Measurements from ENCODE around the gene DOK7. TPM values are rescaled to one million over a fixed set of nuclear protein-coding genes. Genes with fewer than 3 reads are reported as not detected.

The DOK7 gene
- total RNA-seq, 2 experiments from 2014 or later: not detected

DNA sequence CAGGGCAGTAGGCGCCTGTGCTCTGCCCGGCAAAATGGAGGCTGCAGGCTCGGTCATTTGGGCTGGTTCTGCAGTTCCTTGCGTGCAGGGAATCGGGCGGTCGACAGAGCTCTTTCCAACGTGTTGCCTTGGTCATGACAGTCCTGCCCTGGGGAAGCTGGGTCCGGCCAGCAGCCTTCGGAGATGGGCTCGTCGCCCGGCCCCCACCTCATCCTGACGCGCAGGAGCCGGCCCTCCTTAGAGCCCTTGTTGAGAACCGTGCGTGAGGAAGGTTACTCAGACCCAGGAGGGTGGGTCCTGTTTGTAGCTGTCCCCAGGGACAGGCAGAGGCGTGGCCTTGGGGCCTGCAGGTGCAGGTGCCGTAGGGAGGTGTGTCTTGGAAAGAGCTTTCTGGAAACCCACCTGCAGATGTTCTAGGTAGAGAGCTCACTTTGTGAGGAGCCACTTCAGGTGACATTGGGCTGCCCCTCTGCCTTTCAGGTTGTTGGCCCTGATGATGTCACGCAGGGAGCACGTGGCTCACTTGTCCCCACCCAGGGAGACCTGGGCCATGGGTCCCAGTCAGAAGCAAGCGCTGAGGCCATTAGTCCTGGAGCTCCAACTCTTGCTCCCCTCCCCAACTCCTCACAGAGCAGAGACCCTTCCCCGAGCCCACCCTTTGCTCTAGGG, 36.5 kb upstream of the DOK7 start:
- ChIA-PET POLR2A (no interaction called here), CTCF (no interaction called here)

GRCh38 chr4:3427134-3427476, 36.0 kb upstream of the DOK7 start:
- CTCF ChIA-PET: no interaction called here
- POLR2A ChIA-PET: no interaction called here

GRCh38 chr4:3427706-3428446, 35.2 kb upstream of the DOK7 start:
- ChIA-PET POLR2A (no interaction called here), CTCF (no interaction called here)

GRCh38 chr4:3429651-3430050, 33.5 kb upstream of the DOK7 start:
- POLR2A ChIA-PET: no interaction called here

GRCh38 chr4:3430524-3430923, 32.6 kb upstream of the DOK7 start:
- POLR2A ChIA-PET: no interaction called here

More at GRCh38 chr4:3429651-3430050, 33.5 kb upstream of the DOK7 start:
- CTCF ChIA-PET: no interaction called here

GRCh38 chr4:3431446-3431993, 31.6 kb upstream of the DOK7 start:
- ChIA-PET CTCF (no interaction called here), POLR2A (no interaction called here)

More at GRCh38 chr4:3430524-3430923, 32.6 kb upstream of the DOK7 start:
- CTCF ChIA-PET: no interaction called here

- POLR2A ChIA-PET: no interaction called here
These were observed 30.7 kb upstream of the DOK7 start for GRCh38 chr4:3432381-3432790.

DNA sequence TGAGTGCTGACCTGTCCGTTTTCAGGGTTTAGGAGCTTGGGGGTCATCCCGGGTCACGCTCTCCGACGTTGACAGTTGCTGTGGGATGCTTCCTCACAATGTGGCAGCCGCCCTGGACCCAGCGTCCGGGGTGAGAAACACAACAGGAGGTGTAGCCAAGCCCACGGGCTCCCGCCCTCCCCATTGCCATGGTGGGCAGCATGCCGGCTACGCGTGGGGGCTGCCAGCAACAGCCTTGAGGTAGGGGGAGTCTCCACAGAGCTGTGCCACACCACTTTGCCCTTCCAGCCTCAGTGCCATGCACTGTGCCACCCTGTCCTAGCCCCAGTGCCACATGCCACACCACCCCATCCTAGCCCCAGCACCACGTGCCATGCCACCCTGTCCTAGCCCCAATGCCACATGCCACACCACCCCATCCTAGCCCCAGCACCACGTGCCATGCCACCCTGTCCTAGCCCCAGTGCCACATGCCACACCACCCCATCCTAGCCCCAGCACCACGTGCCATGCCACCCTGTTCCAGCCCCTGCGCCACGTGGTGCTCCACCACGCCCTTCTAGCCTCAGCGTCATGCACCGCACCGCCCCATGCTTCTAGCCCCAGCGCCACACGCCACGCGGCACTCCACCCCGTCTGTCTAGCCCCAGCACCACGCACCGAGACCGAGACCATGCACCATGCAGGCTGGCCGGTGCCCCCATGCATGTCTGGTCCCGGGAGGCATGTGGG, 29.8 kb upstream of the DOK7 start:
- POLR2A ChIA-PET: no interaction called here
- CTCF ChIA-PET: interaction anchor here (1.3 kb wide), 1 partner anchor 10 kb away, joined by 3 read pairs; no protein-coding TSS in a partner anchor

More at GRCh38 chr4:3432381-3432790, 30.7 kb upstream of the DOK7 start:
- CTCF ChIA-PET: no interaction called here

- POLR2A ChIA-PET: no interaction called here
- CTCF ChIA-PET: no interaction called here
These were observed 28.0 kb upstream of the DOK7 start for GRCh38 chr4:3434881-3435685.

DNA sequence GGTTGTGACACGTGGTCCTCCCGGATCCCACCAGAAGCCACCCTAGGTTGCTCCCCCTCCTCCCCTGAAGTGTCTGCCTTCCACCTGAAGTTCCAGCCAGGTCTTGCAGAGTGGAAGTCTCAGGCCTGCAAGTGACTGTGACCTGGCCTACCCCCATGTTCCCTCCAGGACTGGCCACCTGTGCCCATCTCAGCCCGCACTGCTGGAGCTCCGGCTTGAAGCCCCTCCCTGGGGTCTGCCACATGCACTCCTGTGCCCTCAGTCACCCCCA, 27.5 kb upstream of the DOK7 start:
- CTCF ChIA-PET: no interaction called here

GRCh38 chr4:3436048-3436797, 26.9 kb upstream of the DOK7 start:
- CTCF ChIA-PET: no interaction called here
- POLR2A ChIA-PET: no interaction called here

More for the DNA sequence above, 27.5 kb upstream of the DOK7 start:
- POLR2A ChIA-PET: no interaction called here

DNA sequence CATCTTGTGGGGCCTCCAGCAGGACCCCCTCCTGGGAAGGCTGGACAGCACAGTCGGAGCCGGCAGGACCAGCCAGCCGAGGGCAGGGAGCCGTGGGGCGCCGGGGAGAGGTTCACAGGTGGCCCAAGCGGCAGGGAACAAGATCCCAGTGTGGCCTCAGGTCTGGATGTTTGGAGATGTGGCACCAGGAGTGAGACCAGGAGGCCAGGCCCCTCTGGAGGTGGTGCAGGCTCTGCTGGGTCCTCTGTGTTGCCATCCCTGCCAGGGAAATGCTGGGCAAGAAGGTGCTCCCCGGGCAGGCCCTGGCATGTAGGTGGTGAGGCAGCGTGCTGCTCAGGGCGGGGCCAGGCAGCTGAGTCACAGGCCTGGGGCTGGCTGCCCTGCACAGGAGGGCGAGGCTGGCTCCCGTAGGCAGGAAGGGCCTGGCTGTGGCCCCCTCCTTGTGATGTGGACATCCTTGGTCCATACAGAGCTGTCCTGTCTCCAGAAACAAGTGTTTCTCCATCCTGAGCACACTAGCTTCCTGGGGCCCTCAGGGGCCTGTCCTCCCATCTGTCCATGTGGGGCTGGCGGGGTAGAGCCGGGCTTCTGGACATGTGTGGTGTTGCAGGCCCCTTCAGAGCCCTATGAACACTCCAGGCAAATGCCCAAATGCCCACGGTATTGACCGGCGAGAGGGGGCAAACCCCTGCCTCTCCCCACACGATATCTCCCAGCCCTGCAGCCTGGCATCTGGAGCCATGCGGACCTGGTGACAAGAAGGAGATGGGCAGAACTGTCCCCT, 26.1 kb upstream of the DOK7 start:
- ChIA-PET CTCF (no interaction called here), POLR2A (no interaction called here)

DNA sequence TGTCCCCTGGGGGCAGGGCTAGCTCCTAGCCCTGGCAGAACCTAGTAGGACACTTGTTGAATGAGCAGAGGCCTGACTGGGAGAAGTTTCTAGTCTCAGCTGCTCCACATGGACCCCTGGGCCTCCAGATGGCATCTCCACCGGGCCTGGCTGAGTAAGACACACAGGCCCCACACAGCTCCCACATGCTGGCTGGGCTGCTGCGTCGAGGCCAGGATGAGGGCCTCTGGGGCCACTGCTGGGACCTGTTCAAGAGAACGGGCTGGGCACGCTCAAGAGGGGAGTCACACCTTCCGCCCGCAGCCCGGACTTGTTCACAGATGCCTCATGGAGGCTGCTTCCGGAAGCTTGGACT, 25.5 kb upstream of the DOK7 start:
- ChIA-PET POLR2A (no interaction called here), CTCF (no interaction called here)

- CTCF ChIA-PET: no interaction called here
- POLR2A ChIA-PET: no interaction called here
These were observed 24.9 kb upstream of the DOK7 start for GRCh38 chr4:3437998-3438846.

DNA sequence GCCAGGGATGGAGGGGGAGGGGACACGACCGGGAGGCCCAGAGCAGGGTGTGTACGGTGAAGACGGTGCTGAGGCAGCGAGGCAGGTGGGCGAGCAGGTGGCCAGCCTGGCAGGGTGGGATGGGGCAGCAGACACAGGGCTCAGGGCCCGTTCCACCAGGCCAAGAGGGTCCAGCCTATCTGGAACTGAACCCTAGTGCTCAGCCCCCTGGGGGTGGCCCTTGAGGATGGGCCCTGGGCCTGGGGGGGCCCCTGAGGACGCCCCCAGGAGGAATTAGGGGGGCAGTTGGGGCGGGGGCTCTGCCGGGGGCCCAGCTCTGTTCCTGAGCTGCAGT, 24.3 kb upstream of the DOK7 start:
- ChIA-PET CTCF (no interaction called here), POLR2A (no interaction called here)

DNA sequence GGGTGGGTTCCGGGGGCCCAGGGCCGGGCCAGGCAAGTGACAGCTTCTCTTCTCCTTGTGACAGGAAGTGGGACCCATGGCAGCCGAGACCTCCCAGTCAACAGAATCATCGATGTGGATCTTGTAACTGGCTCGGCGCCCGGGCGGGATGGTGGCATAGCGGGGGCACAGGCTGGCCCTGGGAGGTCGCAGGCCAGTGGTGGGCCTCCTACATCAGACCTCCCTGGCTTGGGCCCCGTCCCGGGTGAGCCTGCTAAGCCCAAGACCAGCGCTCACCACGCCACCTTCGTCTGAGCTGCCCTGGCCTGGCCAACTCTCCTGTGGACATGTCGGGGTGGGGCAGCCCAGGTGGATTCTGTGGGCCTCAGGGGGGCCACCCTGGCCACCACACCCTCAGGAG, 23.7 kb upstream of the DOK7 start:
- ChIA-PET CTCF (no interaction called here), POLR2A (no interaction called here)

GRCh38 chr4:3440011-3440410, 23.1 kb upstream of the DOK7 start:
- CTCF ChIA-PET: no interaction called here
- POLR2A ChIA-PET: no interaction called here

DNA sequence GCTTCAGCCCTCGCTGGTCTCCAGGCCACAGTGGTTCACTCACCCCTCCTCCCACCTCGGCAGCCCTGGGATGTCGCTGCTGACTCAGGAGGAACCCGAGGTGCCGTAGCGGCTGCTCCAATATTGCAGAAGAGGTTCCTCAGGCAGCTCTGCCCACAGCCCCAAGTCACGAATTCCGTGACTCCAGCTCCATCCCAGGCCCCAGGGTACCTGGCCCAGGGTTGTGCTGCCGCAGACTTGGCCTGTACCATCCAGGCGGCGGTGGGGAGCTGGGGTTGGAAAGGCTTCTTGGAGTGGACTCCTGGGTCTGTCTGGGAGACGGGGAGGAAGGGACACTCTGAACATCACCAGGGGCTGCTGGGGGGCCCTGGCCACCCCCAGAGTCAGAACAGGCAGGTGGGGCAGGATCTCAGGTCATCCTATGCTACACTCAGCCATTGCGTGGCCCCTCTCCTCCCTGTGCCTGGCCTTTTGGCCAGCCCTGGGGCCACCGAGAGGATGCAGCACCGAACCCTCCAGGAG, 22.1 kb upstream of the DOK7 start:
- CTCF ChIA-PET: no interaction called here
- POLR2A ChIA-PET: no interaction called here

Data from activated CD8-positive, alpha-beta memory T cell treated with anti-CD3 and anti-CD28 coated beads for 36 hours (primary cell).